Stimulated activated CD4-positive, alpha-beta T cell treated with anti-CD3 and anti-CD28 coated beads, Interleukin-15, amount 100 ng/mL, for 48 hours (primary cell): ENCODE measurements around the gene ABCC3.

Source experiments
- DNase-seq, 2 donors: peaks; one replicate each; pipeline ENCODE4 v3.0.0-alpha.2; 2020; ENCODE audit warnings: low read depth in 2 of 2

The ABCC3 gene

GRCh38 chr17:50683434-50684287 lies 49.0 kb downstream of the ABCC3 start:
- DNase-seq = no peak

- DNase-seq = no peak
These were observed 49.6 kb downstream of the ABCC3 start for GRCh38 chr17:50684288-50684611.

GRCh38 chr17:50684612-50685333 lies 50.1 kb downstream of the ABCC3 start:
- no peak for DNase-seq

DNA sequence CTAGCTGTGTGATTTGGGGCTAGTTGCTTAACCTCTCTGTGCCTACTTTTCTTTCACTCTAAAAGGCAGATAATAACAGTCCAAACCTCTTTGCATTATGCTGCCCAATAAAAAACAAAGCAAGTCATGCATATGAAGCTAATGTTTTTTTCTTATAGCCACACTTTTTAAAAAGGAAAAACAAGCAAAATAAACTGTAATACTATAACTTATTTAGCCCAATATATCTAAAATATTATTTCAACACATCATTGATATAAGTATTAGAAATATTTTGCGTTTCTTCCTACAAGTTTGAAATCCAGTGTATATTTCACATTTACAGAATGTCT lies 50.6 kb downstream of the ABCC3 start:
- DNase-seq = no peak

- no peak for DNase-seq
These were observed 51.2 kb downstream of the ABCC3 start for GRCh38 chr17:50685691-50686493.

GRCh38 chr17:50686494-50687199 lies 52.0 kb downstream of the ABCC3 start:
- no peak for DNase-seq

- no peak for DNase-seq
These were observed 52.8 kb downstream of the ABCC3 start for GRCh38 chr17:50687200-50688066.

DNA sequence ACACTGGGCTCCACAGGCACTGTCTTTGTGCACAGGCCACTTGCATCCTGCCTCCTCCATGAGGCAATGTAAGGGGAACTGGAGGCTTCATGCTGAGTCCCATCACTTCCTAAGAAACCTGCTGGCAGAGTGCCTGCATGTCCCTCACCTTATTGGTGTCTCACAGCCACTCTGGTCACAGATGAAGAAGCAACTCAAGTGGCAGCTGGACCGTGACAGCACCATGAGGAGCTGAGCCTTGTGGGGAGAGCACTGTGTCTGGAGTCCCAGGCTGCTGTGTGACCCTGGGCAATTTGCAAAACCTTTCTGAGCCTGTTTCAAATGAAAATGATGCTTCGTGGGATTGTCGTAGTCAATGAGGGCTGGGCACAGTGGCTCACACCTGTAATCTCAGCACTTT lies 53.6 kb downstream of the ABCC3 start:
- no peak for DNase-seq

- no peak for DNase-seq
These were observed 54.6 kb downstream of the ABCC3 start for GRCh38 chr17:50689251-50689650.

DNA sequence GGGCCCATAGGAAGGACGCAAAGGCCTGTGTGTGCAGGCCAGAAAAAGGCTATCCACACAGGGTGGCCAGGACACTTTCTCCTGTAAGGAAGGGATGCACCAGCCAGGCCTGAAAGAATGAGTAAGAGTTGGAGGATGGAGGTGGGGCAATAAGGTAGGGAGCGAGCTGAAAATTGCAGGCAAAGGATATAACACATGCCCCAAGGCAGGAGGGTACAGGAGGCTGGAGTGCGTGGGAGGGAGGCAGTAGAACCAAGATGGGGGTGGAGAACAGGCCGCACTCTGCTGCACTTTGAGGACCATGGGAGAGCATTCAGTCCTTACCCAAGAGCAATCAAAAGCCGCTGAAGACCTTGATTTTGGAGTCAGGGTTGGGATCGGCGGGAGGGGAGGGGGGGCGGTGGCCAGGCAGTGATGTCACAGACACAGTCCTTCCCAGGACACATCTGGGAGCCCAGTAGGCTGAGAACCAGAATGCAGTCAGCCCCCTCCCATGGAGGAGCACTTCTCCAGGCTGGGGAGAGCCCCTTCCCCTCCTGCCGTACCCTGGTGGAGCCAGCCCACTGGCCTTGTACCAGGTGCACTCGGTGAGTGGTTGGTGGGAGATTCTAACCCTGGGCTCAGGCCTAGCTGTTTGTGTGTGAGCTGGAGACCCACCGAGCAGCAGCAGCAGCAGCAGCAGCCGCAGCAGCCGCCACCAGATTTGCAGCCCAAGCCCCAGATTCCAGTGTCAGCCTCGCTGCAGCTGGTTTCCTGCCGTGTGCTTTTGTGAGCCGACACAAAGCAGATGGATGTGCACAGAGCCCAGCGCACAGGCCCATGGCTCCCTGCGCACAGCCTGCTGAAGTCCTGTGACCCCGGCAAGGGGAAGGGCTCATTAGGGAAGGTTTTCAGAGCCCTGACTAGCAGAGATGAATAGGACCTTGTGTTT lies 55.5 kb downstream of the ABCC3 start:
- no peak for DNase-seq

GRCh38 chr17:50690887-50691549 lies 56.3 kb downstream of the ABCC3 start:
- no peak for DNase-seq

DNA sequence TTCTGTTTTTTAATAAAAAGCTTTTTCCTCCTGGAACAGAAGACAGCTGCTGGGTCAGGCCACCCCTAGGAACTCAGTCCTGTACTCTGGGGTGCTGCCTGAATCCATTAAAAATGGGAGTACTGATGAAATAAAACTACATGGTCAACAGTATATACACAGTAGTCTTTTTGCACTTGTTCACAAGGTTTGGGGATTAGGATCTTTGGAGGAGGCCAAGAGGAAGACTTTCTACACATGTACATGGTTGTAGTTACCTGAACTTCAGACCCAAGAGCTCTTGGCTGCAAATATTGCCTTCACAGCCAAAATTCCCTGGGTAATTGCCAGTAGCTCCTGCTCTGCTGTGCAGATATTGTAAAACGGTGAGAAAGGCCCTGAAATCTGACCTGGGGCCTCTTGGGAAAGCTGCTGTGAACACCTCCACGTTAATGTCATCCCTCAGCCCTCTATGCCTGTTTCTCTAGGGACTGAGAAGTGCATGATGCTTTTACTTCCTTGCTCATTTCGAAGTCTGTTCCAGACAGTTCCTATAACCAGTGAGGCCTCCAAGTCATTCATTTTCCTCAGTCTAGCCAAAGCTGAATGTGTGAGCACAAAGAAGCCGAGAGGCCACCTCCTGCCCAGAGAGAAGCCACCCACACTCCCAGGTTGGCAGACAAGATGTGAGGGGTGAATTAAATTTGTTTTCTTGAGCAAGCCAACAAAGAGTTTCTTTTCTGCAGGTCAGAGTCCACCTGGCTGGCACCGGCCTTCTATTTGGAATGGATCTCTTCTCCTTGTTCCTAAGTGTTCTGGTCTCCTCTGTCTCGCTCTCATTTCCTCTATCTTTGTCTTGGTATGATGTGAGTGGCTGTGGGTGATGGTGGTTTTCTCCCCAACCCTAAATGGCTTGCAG lies 57.1 kb downstream of the ABCC3 start:
- no peak for DNase-seq

- no peak for DNase-seq
These were observed 57.9 kb downstream of the ABCC3 start for GRCh38 chr17:50692448-50693035.

GRCh38 chr17:50693036-50693682 lies 58.5 kb downstream of the ABCC3 start:
- no peak for DNase-seq

GRCh38 chr17:50696365-50696879 lies 61.7 kb downstream of the ABCC3 start:
- no peak for DNase-seq

- no peak for DNase-seq
These were observed 62.4 kb downstream of the ABCC3 start for GRCh38 chr17:50697062-50697461.

GRCh38 chr17:50697663-50698272 lies 63.1 kb downstream of the ABCC3 start:
- no peak for DNase-seq
